ENCODE measurements around the gene RMND1.
"Not testable (repeated sequence)": the region's sequence is repeated elsewhere in the genome, so short reads cannot be mapped to it uniquely, and the experiment has no call there.

Gene RMND1

DNA sequence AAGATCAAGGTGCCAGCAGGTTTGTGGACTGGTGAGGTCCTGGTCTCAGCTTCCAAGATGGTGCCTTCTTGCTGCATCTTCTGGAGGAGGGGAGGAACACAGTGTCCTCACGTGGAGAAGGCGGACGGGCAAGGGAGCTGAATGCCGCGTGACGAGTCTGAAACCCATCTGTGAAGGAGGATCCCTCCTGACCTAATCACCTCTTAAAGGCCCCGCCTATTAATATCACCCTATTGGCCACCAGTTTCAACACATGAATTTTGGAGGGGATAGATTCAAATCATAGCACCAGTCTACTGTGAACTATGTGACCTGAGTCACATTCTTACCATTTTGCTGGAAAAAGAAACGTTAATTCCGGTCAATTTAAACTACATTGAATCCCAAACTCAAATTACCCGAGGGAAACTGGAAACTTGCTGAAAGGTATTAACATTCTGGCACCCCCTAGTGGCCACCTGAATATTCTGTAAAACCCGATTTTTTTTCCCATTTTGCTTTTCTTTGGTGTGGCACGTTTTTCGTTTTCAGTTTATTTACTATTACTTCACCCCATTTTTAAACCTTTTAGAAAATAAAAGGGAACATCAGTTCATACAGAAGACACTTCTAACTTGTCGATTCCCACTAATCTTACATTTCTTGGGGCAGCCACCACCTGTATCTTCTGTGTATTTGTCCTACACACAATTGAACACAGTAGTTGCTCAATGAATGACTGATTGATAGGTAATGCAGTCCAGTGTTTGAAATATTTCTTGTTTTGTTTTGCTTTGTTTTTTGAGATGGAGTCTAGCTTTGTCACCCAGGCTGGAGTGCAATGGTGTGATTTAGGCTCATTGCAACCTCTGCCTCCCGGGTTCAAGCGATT is 24.0 kb upstream of the RMND1 start:
- H3K4me3 ChIP-seq (IDR thresholded peaks at IDR 0.05; ENCODE audit: insufficient read depth, low read depth, low read length): no peak overlapping the region
- no peak overlapping the region for H3K9ac ChIP-seq
- H2AFZ ChIP-seq (ENCODE audit: low read depth): peak overlapping the region; percentile 45
- H4K20me1 ChIP-seq (ENCODE audit: insufficient read depth): no peaks in the 10 kb centered on the region
- H3K4me1 ChIP-seq (ENCODE audit: low read depth, poor library complexity, severe bottlenecking): peaks cover 11% of the 10 kb centered on the region
- H3K27me3 ChIP-seq (ENCODE audit: insufficient read depth, low read depth): no peaks in the 10 kb centered on the region
- no peaks in the 10 kb centered on the region for H3K36me3 ChIP-seq (ENCODE audit: insufficient read depth)
- no peaks in the 10 kb centered on the region for H3K79me2 ChIP-seq (ENCODE audit: insufficient read depth, low read depth)
- TF ChIP-seq, protein P1, sequence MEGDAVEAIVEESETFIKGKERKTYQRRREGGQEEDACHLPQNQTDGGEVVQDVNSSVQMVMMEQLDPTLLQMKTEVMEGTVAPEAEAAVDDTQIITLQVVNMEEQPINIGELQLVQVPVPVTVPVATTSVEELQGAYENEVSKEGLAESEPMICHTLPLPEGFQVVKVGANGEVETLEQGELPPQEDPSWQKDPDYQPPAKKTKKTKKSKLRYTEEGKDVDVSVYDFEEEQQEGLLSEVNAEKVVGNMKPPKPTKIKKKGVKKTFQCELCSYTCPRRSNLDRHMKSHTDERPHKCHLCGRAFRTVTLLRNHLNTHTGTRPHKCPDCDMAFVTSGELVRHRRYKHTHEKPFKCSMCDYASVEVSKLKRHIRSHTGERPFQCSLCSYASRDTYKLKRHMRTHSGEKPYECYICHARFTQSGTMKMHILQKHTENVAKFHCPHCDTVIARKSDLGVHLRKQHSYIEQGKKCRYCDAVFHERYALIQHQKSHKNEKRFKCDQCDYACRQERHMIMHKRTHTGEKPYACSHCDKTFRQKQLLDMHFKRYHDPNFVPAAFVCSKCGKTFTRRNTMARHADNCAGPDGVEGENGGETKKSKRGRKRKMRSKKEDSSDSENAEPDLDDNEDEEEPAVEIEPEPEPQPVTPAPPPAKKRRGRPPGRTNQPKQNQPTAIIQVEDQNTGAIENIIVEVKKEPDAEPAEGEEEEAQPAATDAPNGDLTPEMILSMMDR (conservative IDR thresholded peaks at IDR 0.05; ENCODE audit: low read depth, low read length): peak; percentile 77
- H3K27ac ChIP-seq: no peak overlapping the region
- peak overlapping the region; percentile 35; the same call in 1 of the 2 replicates for H3K4me2 ChIP-seq

DNA sequence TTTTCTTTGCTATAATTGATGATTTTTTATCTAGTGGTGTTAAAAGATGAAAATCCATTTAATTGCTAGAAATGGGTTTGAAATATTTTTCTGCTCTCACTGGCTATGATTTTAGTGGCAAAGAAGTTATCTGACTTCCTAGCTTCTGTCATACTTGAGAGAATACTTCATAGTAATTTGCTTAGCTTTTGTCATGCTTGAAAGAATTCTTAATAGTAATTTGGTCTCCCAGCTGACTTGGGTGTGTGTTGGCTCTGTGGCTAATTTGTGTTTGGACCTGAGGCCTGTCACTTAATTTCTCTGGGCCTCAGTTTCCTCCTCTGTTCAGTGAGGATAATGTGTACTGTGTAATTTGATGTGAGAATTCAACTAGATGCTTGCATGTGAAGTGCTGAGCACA is 12.8 kb upstream of the RMND1 start:
- no peak overlapping the region for H3K9ac ChIP-seq
- H4K20me1 ChIP-seq (ENCODE audit: insufficient read depth): no peaks in the 10 kb centered on the region
- TF ChIP-seq, protein P1 (conservative IDR thresholded peaks at IDR 0.05; ENCODE audit: low read depth, low read length): no peak
- no peak overlapping the region for H2AFZ ChIP-seq (ENCODE audit: low read depth)
- no peaks in the 10 kb centered on the region for H3K36me3 ChIP-seq (ENCODE audit: insufficient read depth)
- H3K4me2 ChIP-seq: no peak overlapping the region
- H3K4me3 ChIP-seq (IDR thresholded peaks at IDR 0.05; ENCODE audit: insufficient read depth, low read depth, low read length): no peak overlapping the region
- H3K27ac ChIP-seq: no peak overlapping the region
- no peaks in the 10 kb centered on the region for H3K79me2 ChIP-seq (ENCODE audit: insufficient read depth, low read depth)
- no peaks in the 10 kb centered on the region for H3K27me3 ChIP-seq (ENCODE audit: insufficient read depth, low read depth)
- H3K4me1 ChIP-seq (ENCODE audit: low read depth, poor library complexity, severe bottlenecking): no peaks in the 10 kb centered on the region

DNA sequence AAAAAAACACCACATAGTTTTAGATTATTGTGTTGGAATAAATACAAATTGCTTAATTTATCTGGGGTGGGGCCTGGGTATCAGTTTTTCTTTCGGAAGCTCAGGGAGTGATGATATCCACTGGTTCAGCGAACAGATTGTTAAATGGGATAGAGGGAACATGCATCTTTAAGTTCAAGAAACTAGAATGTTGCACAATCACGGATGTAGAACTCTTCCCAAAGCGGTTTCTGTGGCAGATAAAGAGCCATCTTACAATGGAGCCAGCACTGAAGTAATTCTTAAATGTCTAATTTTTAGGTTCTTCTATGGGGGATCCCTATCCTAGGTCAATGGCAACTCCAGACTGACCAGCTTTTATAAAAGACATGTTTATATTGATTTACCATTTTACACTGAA is 9.7 kb upstream of the RMND1 start:
- Histone ChIP-seq H3K9ac (no peak overlapping the region), H3K27me3 (ENCODE audit: insufficient read depth, low read depth) (no peaks in the 10 kb centered on the region), H3K4me3 (IDR thresholded peaks at IDR 0.05; ENCODE audit: insufficient read depth, low read depth, low read length) (no peak overlapping the region), H3K36me3 (ENCODE audit: insufficient read depth) (peaks cover 4% of the 10 kb centered on the region; the same call in 1 of the 2 replicates), H3K4me1 (ENCODE audit: low read depth, poor library complexity, severe bottlenecking) (no peaks in the 10 kb centered on the region), H3K27ac (no peak overlapping the region), H3K79me2 (ENCODE audit: insufficient read depth, low read depth) (no peaks in the 10 kb centered on the region), H4K20me1 (ENCODE audit: insufficient read depth) (no peaks in the 10 kb centered on the region), H3K4me2 (no peak overlapping the region), H2AFZ (ENCODE audit: low read depth) (no peak overlapping the region)
- TF ChIP-seq, protein P1 (conservative IDR thresholded peaks at IDR 0.05; ENCODE audit: low read depth, low read length): no peak

DNA sequence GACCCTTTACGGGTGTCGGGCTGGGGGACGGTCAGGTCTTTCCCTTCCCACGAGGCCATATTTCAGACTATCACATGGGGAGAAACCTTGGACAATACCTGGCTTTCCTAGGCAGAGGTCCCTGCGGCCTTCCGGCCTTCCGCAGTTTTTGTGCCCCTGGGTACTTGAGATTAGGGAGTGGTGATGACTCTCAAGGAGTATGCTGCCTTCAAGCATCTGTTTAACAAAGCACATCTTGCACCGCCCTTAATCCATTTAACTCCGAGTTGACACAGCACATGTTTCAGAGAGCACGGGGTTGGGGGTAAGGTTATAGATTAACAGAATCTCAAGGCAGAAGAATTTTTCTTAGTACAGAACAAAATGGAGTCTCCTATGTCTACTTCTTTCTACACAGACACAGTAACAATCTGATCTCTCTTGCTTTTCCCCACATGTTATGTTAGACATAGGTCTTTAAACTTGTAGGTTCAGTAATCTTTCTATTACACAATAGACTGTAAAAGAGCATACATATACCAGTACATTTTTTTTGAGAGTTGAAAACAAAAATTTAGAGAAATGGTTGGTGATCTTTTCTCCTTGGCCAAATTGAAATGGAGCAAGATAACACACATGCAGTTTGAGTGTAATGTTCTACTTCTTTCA is 3.9 kb upstream of the RMND1 start:
- not testable (repeated sequence) for H3K27ac ChIP-seq; H3K4me2 ChIP-seq; H3K36me3 ChIP-seq (ENCODE audit: insufficient read depth); H3K9ac ChIP-seq; H3K4me3 ChIP-seq (IDR thresholded peaks at IDR 0.05; ENCODE audit: insufficient read depth, low read depth, low read length); H2AFZ ChIP-seq (ENCODE audit: low read depth); H3K27me3 ChIP-seq (ENCODE audit: insufficient read depth, low read depth); H4K20me1 ChIP-seq (ENCODE audit: insufficient read depth)
- Histone ChIP-seq H3K4me1 (ENCODE audit: low read depth, poor library complexity, severe bottlenecking) (peaks cover 22% of the 10 kb centered on the region), H3K79me2 (ENCODE audit: insufficient read depth, low read depth) (peaks cover 32% of the 10 kb centered on the region)
